Neural cell (in vitro differentiated cells): ENCODE results near the gene ERICH6B. TPM values are rescaled to one million over a fixed set of nuclear protein-coding genes. Genes with fewer than 3 reads are reported as not detected.

ENCODE experiments used
- H2AFZ ChIP-seq: fragments of 200-600, 300-800 bp; sonication (generic), shearing (Covaris generic); 2 replicates; pipeline ENCODE4 v1.6.0; 2014; ENCODE audit warnings: low read depth, mild to moderate bottlenecking, antibody characterized with exemption, low read length, moderate library complexity
- H3F3A ChIP-seq: fragments of 200-600 bp; shearing (Covaris generic); 2 replicates; pipeline ENCODE4 v1.6.1; 2016; ENCODE audit warnings: mild to moderate bottlenecking, moderate library complexity, mixed read lengths, antibody characterized with exemption, low read length; ENCODE audit not compliant: insufficient read depth, poor library complexity, severe bottlenecking
- H3K27ac ChIP-seq: fragments of 200-600, 300-800 bp; sonication (generic), shearing (Covaris generic); 2 replicates; pipeline ENCODE4 v1.5.1; 2014; ENCODE audit warnings: mild to moderate bottlenecking, low read length, moderate library complexity
- H3K27me3 ChIP-seq: fragments of 300-800, 200-600 bp; sonication (generic), shearing (Covaris generic); 2 replicates; pipeline ENCODE4 v1.6.0; 2014; ENCODE audit warnings: mild to moderate bottlenecking, low read depth, low read length, moderate library complexity; ENCODE audit not compliant: insufficient read depth
- H3K36me3 ChIP-seq: fragments of 300-800, 200-600 bp; sonication (generic), shearing (Covaris generic); 2 replicates; pipeline ENCODE4 v1.5.1; 2014; ENCODE audit warnings: mild to moderate bottlenecking, antibody characterized with exemption, low read length, moderate library complexity; ENCODE audit not compliant: insufficient read depth
- H3K4me2 ChIP-seq: fragments of 300-800, 200-600 bp; sonication (generic), shearing (Covaris generic); 2 replicates; pipeline ENCODE4 v1.6.0; 2014; ENCODE audit warnings: mild to moderate bottlenecking, low read length
- H3K4me3 ChIP-seq: fragments of 300-800, 200-600 bp; sonication (generic), shearing (Covaris generic); 2 replicates; pipeline ENCODE4 v1.5.1; 2014; ENCODE audit warnings: mild to moderate bottlenecking, low read length, moderate library complexity
- H3K79me2 ChIP-seq: fragments of 200-600 bp; shearing (Covaris generic); replicated peaks from 2 replicates; pipeline ENCODE4 v1.6.0; 2014; ENCODE audit warnings: mild to moderate bottlenecking, low read length, moderate library complexity; ENCODE audit not compliant: insufficient read depth
- H3K9ac ChIP-seq: fragments of 300-800, 200-600 bp; sonication (generic), shearing (Covaris generic); 2 replicates; pipeline ENCODE4 v1.6.1; 2016; ENCODE audit warnings: mild to moderate bottlenecking, low read length, mixed read lengths
- H3K9me2 ChIP-seq: fragments of 200-600 bp; shearing (Covaris generic); 2 replicates; pipeline ENCODE4 v1.6.1; 2016; ENCODE audit warnings: mild to moderate bottlenecking, low read length, mixed read lengths; ENCODE audit not compliant: insufficient read depth
- H3K9me3 ChIP-seq: fragments of 200-600, 300-800 bp; sonication (generic), shearing (Covaris generic); 2 replicates; pipeline ENCODE4 v1.6.1; 2016; ENCODE audit warnings: mild to moderate bottlenecking, mixed run types, low read length, moderate library complexity, mixed read lengths
- H4K20me1 ChIP-seq: fragments of 200-600 bp; shearing (Covaris generic); 2 replicates; pipeline ENCODE4 v1.6.1; 2016; ENCODE audit warnings: mild to moderate bottlenecking, mixed run types; ENCODE audit not compliant: insufficient read depth
- CTCF ChIP-seq: fragments of 450-650 bp; IDR thresholded peaks from 2 replicates; pipeline ENCODE4 v1.5.1; 2014; ENCODE audit warnings: antibody characterized with exemption, mild to moderate bottlenecking, moderate library complexity; ENCODE audit not compliant: poor library complexity, severe bottlenecking
- EP300 ChIP-seq: fragments of 450-650 bp; conservative IDR thresholded peaks from 2 replicates; pipeline ENCODE4 v1.6.1; 2014; ENCODE audit warnings: antibody characterized with exemption, mild to moderate bottlenecking, moderate library complexity; ENCODE audit not compliant: poor library complexity, severe bottlenecking
- EZH2 ChIP-seq: fragments of 200-600, 300-800 bp; shearing (Covaris generic), sonication (generic); IDR thresholded peaks from 2 replicates; pipeline ENCODE4 v1.6.1; 2014; ENCODE audit warnings: antibody characterized with exemption, low read length, borderline replicate concordance, mild to moderate bottlenecking; ENCODE audit not compliant: insufficient read depth, poor library complexity, severe bottlenecking
- MXI1 ChIP-seq: fragments of 450-650 bp; conservative IDR thresholded peaks from 2 replicates; pipeline ENCODE4 v1.6.1; 2014; ENCODE audit warnings: antibody characterized with exemption, mild to moderate bottlenecking; ENCODE audit not compliant: poor library complexity, severe bottlenecking
- POLR2AphosphoS5 ChIP-seq: IDR thresholded peaks from 2 replicates; pipeline ENCODE4 v1.6.1; 2012
- RAD21 ChIP-seq: fragments of 450-650 bp; conservative IDR thresholded peaks from 2 replicates; pipeline ENCODE4 v1.6.1; 2014; ENCODE audit warnings: antibody characterized with exemption, mild to moderate bottlenecking, moderate library complexity
- REST ChIP-seq: IDR thresholded peaks from 2 replicates; pipeline ENCODE4 v1.6.1; 2012; ENCODE audit warnings: borderline replicate concordance
- SMC3 ChIP-seq: fragments of 450-650 bp; conservative IDR thresholded peaks from 2 replicates; pipeline ENCODE4 v1.6.1; 2014; ENCODE audit warnings: antibody characterized with exemption, mild to moderate bottlenecking, moderate library complexity; ENCODE audit not compliant: poor library complexity
- TAF1 ChIP-seq: IDR thresholded peaks from 2 replicates; pipeline ENCODE4 v1.6.1; 2012; ENCODE audit warnings: low read depth
- polyA plus RNA-seq: library from polyadenylated mRNA; depleted of rRNA; stranded (reverse); fragments of >200 nt; gene quantifications from 2 replicates; pipeline ENCODE4 v1.2.3, GENCODE V29; 2014

Gene ERICH6B
- polyA plus RNA-seq, 1 donor from 2014 or later = not detected

- Histone ChIP-seq H3K4me3 (no peak overlapping the region), H3K79me2 (no peaks in the 10 kb centered on the region), H4K20me1 (no peaks in the 10 kb centered on the region), H3K4me2 (no peak overlapping the region), H3K27me3 (no peaks in the 10 kb centered on the region), H2AFZ (no peak overlapping the region), H3F3A (no peaks in the 10 kb centered on the region), H3K36me3 (no peaks in the 10 kb centered on the region), H3K27ac (no peak overlapping the region), H3K9me3 (no peaks in the 10 kb centered on the region), H3K9ac (no peak overlapping the region), H3K9me2 (no peaks in the 10 kb centered on the region)
- TF ChIP-seq POLR2AphosphoS5 (no peak), EP300 (no peak), TAF1 (no peak), REST (no peak), MXI1 (no peak)
These were observed 71.0 kb downstream of the ERICH6B start for GRCh38 chr13:45544520-45544919.

GRCh38 chr13:45542878-45543277 is 72.7 kb downstream of the ERICH6B start:
- Histone ChIP-seq H4K20me1 (no peaks in the 10 kb centered on the region), H3K79me2 (no peaks in the 10 kb centered on the region), H3K27me3 (no peaks in the 10 kb centered on the region), H3K4me2 (no peak overlapping the region), H3K27ac (no peak overlapping the region), H2AFZ (no peak overlapping the region), H3F3A (no peaks in the 10 kb centered on the region), H3K9ac (no peak overlapping the region), H3K4me3 (no peak overlapping the region), H3K9me3 (no peaks in the 10 kb centered on the region), H3K9me2 (no peaks in the 10 kb centered on the region), H3K36me3 (no peaks in the 10 kb centered on the region)
- TF ChIP-seq EZH2 (no peak), EP300 (no peak), POLR2AphosphoS5 (no peak), TAF1 (no peak), MXI1 (no peak), REST (no peak), RAD21 (no peak), CTCF (no peak), SMC3 (no peak)
